ENCODE results near the gene OPHN1. TPM values are rescaled to one million over a fixed set of nuclear protein-coding genes. Genes with fewer than 3 reads are reported as not detected.

Gene OPHN1
- total RNA-seq, 1 experiment from 2014 or later, result 3.3 TPM

GRCh38 chrX:68060506-68061205, 372.6 kb downstream of the OPHN1 start:
- DNase-seq (ENCODE audit: low spot score), result no peak
- Histone ChIP-seq H3K27me3 (replicated peaks; ENCODE audit: insufficient read depth, low read depth, low read length, poor library complexity) (no peaks in the 10 kb centered on the region), H3K36me3 (ENCODE audit: insufficient read depth, low read length, poor library complexity, severe bottlenecking) (no peaks in the 10 kb centered on the region), H3K9me3 (ENCODE audit: low read depth, low read length, poor library complexity, severe bottlenecking) (no peaks in the 10 kb centered on the region), H3K4me3 (ENCODE audit: low read depth, low read length, poor library complexity, severe bottlenecking) (no peak overlapping the region), H3K4me1 (ENCODE audit: insufficient read depth, low read length, poor library complexity, severe bottlenecking) (no peaks in the 10 kb centered on the region), H3K27ac (ENCODE audit: low read depth, low read length, poor library complexity, severe bottlenecking) (no peak overlapping the region)
- ChIA-PET CTCF (no interaction called here), POLR2A (ENCODE audit: low non-redundant PET) (no interaction called here)
- no TSS peak for BruUV-seq (replicated peaks)
- intact Hi-C loops (cut with micrococcal nuclease; ENCODE audit: unreplicated experiment), result no loop called here
- no peak for TF ChIP-seq CTCF (conservative IDR thresholded peaks at IDR 0.05; ENCODE audit: low read depth, low read length)
- no peak for TF ChIP-seq EZH2 (IDR thresholded peaks at IDR 0.05; ENCODE audit: borderline replicate concordance, low read depth, low read length, poor library complexity, severe bottlenecking)

GRCh38 chrX:68059469-68059868, 373.8 kb downstream of the OPHN1 start:
- no peaks in the 10 kb centered on the region for H3K27me3 ChIP-seq (replicated peaks; ENCODE audit: insufficient read depth, low read depth, low read length, poor library complexity)
- BruUV-seq (replicated peaks), result no TSS peak
- H3K27ac ChIP-seq (ENCODE audit: low read depth, low read length, poor library complexity, severe bottlenecking), result no peak overlapping the region
- no peak for TF ChIP-seq EZH2 (IDR thresholded peaks at IDR 0.05; ENCODE audit: borderline replicate concordance, low read depth, low read length, poor library complexity, severe bottlenecking)
- no peak for TF ChIP-seq CTCF (conservative IDR thresholded peaks at IDR 0.05; ENCODE audit: low read depth, low read length)
- POLR2A ChIA-PET (ENCODE audit: low non-redundant PET), result no interaction called here
- H3K4me3 ChIP-seq (ENCODE audit: low read depth, low read length, poor library complexity, severe bottlenecking), result no peak overlapping the region
- DNase-seq (ENCODE audit: low spot score), result no peak
- no peaks in the 10 kb centered on the region for H3K36me3 ChIP-seq (ENCODE audit: insufficient read depth, low read length, poor library complexity, severe bottlenecking)
- no peaks in the 10 kb centered on the region for H3K4me1 ChIP-seq (ENCODE audit: insufficient read depth, low read length, poor library complexity, severe bottlenecking)
- intact Hi-C loops (cut with micrococcal nuclease; ENCODE audit: unreplicated experiment), result no loop called here
- H3K9me3 ChIP-seq (ENCODE audit: low read depth, low read length, poor library complexity, severe bottlenecking), result no peaks in the 10 kb centered on the region
- CTCF ChIA-PET, result no interaction called here

GRCh38 chrX:68049466-68049865, 383.8 kb downstream of the OPHN1 start:
- Histone ChIP-seq H3K27ac (ENCODE audit: low read depth, low read length, poor library complexity, severe bottlenecking) (no peak overlapping the region), H3K4me1 (ENCODE audit: insufficient read depth, low read length, poor library complexity, severe bottlenecking) (no peaks in the 10 kb centered on the region), H3K9me3 (ENCODE audit: low read depth, low read length, poor library complexity, severe bottlenecking) (no peaks in the 10 kb centered on the region), H3K27me3 (replicated peaks; ENCODE audit: insufficient read depth, low read depth, low read length, poor library complexity) (no peaks in the 10 kb centered on the region), H3K4me3 (ENCODE audit: low read depth, low read length, poor library complexity, severe bottlenecking) (no peak overlapping the region), H3K36me3 (ENCODE audit: insufficient read depth, low read length, poor library complexity, severe bottlenecking) (no peaks in the 10 kb centered on the region)
- no TSS peak for BruUV-seq (replicated peaks)
- no peak for DNase-seq (ENCODE audit: low spot score)
- intact Hi-C loops (cut with micrococcal nuclease; ENCODE audit: unreplicated experiment), result no loop called here
- CTCF ChIA-PET, result no interaction called here
- POLR2A ChIA-PET (ENCODE audit: low non-redundant PET), result no interaction called here
- TF ChIP-seq CTCF (conservative IDR thresholded peaks at IDR 0.05; ENCODE audit: low read depth, low read length), result no peak
- TF ChIP-seq EZH2 (IDR thresholded peaks at IDR 0.05; ENCODE audit: borderline replicate concordance, low read depth, low read length, poor library complexity, severe bottlenecking), result no peak

All from A673 (cell line).